B cell (primary cell): Measurements from ENCODE around the gene SLC6A16.

ENCODE experiments used
- EZH2 ChIP-seq: IDR thresholded peaks from 2 replicates; pipeline ENCODE4 v1.6.1; 2012; ENCODE audit warnings: borderline replicate concordance, low read depth, mild to moderate bottlenecking, moderate library complexity, low read length; ENCODE audit not compliant: insufficient read depth, poor library complexity, severe bottlenecking
- TF ChIP-seq, protein P1 (sequence below): fragments of 200-600 bp; IDR thresholded peaks from one replicate; pipeline ENCODE4 v1.8.0; 2022; ENCODE audit warnings: antibody characterized with exemption, mild to moderate bottlenecking

GRCh38 chr19:49343123-49343522 lies 18.1 kb upstream of the SLC6A16 start:
- TF ChIP-seq, protein P1, sequence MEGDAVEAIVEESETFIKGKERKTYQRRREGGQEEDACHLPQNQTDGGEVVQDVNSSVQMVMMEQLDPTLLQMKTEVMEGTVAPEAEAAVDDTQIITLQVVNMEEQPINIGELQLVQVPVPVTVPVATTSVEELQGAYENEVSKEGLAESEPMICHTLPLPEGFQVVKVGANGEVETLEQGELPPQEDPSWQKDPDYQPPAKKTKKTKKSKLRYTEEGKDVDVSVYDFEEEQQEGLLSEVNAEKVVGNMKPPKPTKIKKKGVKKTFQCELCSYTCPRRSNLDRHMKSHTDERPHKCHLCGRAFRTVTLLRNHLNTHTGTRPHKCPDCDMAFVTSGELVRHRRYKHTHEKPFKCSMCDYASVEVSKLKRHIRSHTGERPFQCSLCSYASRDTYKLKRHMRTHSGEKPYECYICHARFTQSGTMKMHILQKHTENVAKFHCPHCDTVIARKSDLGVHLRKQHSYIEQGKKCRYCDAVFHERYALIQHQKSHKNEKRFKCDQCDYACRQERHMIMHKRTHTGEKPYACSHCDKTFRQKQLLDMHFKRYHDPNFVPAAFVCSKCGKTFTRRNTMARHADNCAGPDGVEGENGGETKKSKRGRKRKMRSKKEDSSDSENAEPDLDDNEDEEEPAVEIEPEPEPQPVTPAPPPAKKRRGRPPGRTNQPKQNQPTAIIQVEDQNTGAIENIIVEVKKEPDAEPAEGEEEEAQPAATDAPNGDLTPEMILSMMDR = no peak
- TF ChIP-seq EZH2 = no peak
